OCI-LY7 (cell line): Measurements from ENCODE around the gene FRRS1L. TPM values are rescaled to one million over a fixed set of nuclear protein-coding genes. Genes with fewer than 3 reads are reported as not detected.

Experiments
- BruUV-seq: library from RNA; stranded (reverse); fragments of 400-500 nt; replicated peaks from 2 replicates; lab custom pipeline; 2021; lab: Mats Ljungman, UMichigan
- CTCF ChIA-PET: fragments of 300-600 bp; sonication (Branson Sonifier 250); formaldehyde crosslinking; loops from one replicate; lab custom pipeline; 2022; ENCODE audit warnings: antibody characterized with exemption; ENCODE audit not compliant: unreplicated experiment; lab: Charles Lee
- POLR2A ChIA-PET: fragments of 300-600 bp; sonication (Branson Sonifier 250); formaldehyde crosslinking; loops from one replicate; lab custom pipeline; 2022; ENCODE audit warnings: antibody characterized with exemption; lab: Charles Lee
- DNase-seq: peaks from one replicate; pipeline ENCODE4 v3.0.0-alpha.2; 2015; ENCODE audit warnings: low spot score
- H2AFZ ChIP-seq: fragments of 200-600 bp; sonication (generic), shearing (Covaris generic); 2 replicates; pipeline ENCODE4 v1.6.1; 2014; ENCODE audit warnings: mild to moderate bottlenecking, antibody characterized with exemption, low read length, moderate library complexity
- H3K27ac ChIP-seq: fragments of 200-600 bp; sonication (generic); 2 replicates; pipeline ENCODE4 v1.5.1; 2014; ENCODE audit warnings: mixed run types, low read depth, mild to moderate bottlenecking, moderate library complexity, low read length, inconsistent platforms; ENCODE audit not compliant: poor library complexity, severe bottlenecking
- H3K36me3 ChIP-seq: fragments of 200-600 bp; sonication (generic); 2 replicates; pipeline ENCODE4 v1.6.1; 2014; ENCODE audit warnings: mild to moderate bottlenecking, antibody characterized with exemption, low read length, moderate library complexity, mixed read lengths; ENCODE audit not compliant: insufficient read depth
- H3K4me1 ChIP-seq: fragments of 200-600 bp; sonication (generic); 2 replicates; pipeline ENCODE4 v1.5.1; 2014; ENCODE audit warnings: mild to moderate bottlenecking, low read length; ENCODE audit not compliant: insufficient read depth, poor library complexity, severe bottlenecking
- H3K4me2 ChIP-seq: fragments of 200-600 bp; sonication (generic); 2 replicates; pipeline ENCODE4 v1.6.1; 2014; ENCODE audit warnings: mild to moderate bottlenecking, low read length
- H3K4me3 ChIP-seq: fragments of 200-600 bp; sonication (generic); 2 replicates; pipeline ENCODE4 v1.5.1; 2014; ENCODE audit warnings: mild to moderate bottlenecking, low read depth, low read length; ENCODE audit not compliant: poor library complexity, severe bottlenecking
- H3K79me2 ChIP-seq: fragments of 200-600 bp; sonication (generic); 2 replicates; pipeline ENCODE4 v1.6.1; 2016; ENCODE audit warnings: low read depth, mild to moderate bottlenecking, low read length, moderate library complexity, mixed read lengths; ENCODE audit not compliant: insufficient read depth
- H3K9me2 ChIP-seq: fragments of 200-600 bp; sonication (generic); 2 replicates; pipeline ENCODE4 v1.6.1; 2016; ENCODE audit warnings: mild to moderate bottlenecking, low read length, mixed read lengths; ENCODE audit not compliant: insufficient read depth
- H3K9me3 ChIP-seq: fragments of 200-600 bp; sonication (generic); 2 replicates; pipeline ENCODE4 v1.6.1; 2014; ENCODE audit warnings: mild to moderate bottlenecking, mixed run types, low read length, mixed read lengths
- H4K20me1 ChIP-seq: fragments of 200-600 bp; sonication (generic); 2 replicates; pipeline ENCODE4 v1.6.1; 2014; ENCODE audit warnings: mild to moderate bottlenecking, antibody characterized with exemption, low read length, moderate library complexity, mixed read lengths; ENCODE audit not compliant: insufficient read depth
- EZH2phosphoT487 ChIP-seq: fragments of 200-600 bp; sonication (generic); IDR thresholded peaks from 2 replicates; pipeline ENCODE4 v1.6.1; 2018; ENCODE audit warnings: low read depth, borderline replicate concordance, mild to moderate bottlenecking, mixed run types, antibody characterized with exemption, low read length, moderate library complexity, mixed read lengths
- intact Hi-C: fragments of 100-400 bp; cut with micrococcal nuclease; formaldehyde crosslinking; loops from one replicate; pipeline ENCODE4 v1.10.0; 2022; ENCODE audit not compliant: unreplicated experiment
- total RNA-seq, 2 experiments: library from RNA; depleted of rRNA in 1 of 2; stranded (reverse); fragments of >200 nt in 1 of 2; shearing (Covaris generic) in 1 of 2; gene quantifications; 2 replicates each; pipeline ENCODE4 v1.2.3, GENCODE V29; 2014 to 2022
- TF ChIP-seq, protein P1 (sequence below): fragments of 200-600 bp; sonication (generic); conservative IDR thresholded peaks from 2 replicates; pipeline ENCODE4 v1.5.1; 2014; ENCODE audit warnings: mild to moderate bottlenecking, antibody characterized with exemption, low read length, moderate library complexity, mixed read lengths

Gene FRRS1L
- total RNA-seq, 2 experiments from 2014 or later = not detected

- H3K36me3 ChIP-seq = peaks cover 40% of the 10 kb centered on the region
- H3K4me2 ChIP-seq = peak overlapping the region; percentile 56
- H3K27ac ChIP-seq = peak overlapping the region; percentile 76
- peaks cover 100% of the 10 kb centered on the region for H3K79me2 ChIP-seq
- TF ChIP-seq EZH2phosphoT487 = no peak
- TF ChIP-seq, protein P1, sequence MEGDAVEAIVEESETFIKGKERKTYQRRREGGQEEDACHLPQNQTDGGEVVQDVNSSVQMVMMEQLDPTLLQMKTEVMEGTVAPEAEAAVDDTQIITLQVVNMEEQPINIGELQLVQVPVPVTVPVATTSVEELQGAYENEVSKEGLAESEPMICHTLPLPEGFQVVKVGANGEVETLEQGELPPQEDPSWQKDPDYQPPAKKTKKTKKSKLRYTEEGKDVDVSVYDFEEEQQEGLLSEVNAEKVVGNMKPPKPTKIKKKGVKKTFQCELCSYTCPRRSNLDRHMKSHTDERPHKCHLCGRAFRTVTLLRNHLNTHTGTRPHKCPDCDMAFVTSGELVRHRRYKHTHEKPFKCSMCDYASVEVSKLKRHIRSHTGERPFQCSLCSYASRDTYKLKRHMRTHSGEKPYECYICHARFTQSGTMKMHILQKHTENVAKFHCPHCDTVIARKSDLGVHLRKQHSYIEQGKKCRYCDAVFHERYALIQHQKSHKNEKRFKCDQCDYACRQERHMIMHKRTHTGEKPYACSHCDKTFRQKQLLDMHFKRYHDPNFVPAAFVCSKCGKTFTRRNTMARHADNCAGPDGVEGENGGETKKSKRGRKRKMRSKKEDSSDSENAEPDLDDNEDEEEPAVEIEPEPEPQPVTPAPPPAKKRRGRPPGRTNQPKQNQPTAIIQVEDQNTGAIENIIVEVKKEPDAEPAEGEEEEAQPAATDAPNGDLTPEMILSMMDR = no peak
- H3K4me1 ChIP-seq = peaks cover 76% of the 10 kb centered on the region
- peak overlapping the region; percentile 42 for H3K4me3 ChIP-seq
- peaks cover 40% of the 10 kb centered on the region for H4K20me1 ChIP-seq
- H2AFZ ChIP-seq = no peak overlapping the region
- peak; percentile 79 for DNase-seq
- intact Hi-C loops = no loop called here
- ChIA-PET POLR2A (interaction anchor here (0.7 to 3.1 kb wide), 6 partner anchors 10 to 239 kb away, joined by 3 to 53 read pairs (median 3); partner anchors contain the start of gene TMEM245), CTCF (interaction anchor here (1.3 kb wide), 1 partner anchor 27 kb away, joined by 3 read pairs; no protein-coding TSS in a partner anchor)
- BruUV-seq = no TSS peak
- H3K9me2 ChIP-seq = no peaks in the 10 kb centered on the region
- H3K9me3 ChIP-seq = 0 out of 2 replicates have a peak, but pooled peaks cover 3% of the 10 kb centered on the region
These were observed 58.7 kb downstream of the FRRS1L start for GRCh38 chr9:109108318-109108717.

DNA sequence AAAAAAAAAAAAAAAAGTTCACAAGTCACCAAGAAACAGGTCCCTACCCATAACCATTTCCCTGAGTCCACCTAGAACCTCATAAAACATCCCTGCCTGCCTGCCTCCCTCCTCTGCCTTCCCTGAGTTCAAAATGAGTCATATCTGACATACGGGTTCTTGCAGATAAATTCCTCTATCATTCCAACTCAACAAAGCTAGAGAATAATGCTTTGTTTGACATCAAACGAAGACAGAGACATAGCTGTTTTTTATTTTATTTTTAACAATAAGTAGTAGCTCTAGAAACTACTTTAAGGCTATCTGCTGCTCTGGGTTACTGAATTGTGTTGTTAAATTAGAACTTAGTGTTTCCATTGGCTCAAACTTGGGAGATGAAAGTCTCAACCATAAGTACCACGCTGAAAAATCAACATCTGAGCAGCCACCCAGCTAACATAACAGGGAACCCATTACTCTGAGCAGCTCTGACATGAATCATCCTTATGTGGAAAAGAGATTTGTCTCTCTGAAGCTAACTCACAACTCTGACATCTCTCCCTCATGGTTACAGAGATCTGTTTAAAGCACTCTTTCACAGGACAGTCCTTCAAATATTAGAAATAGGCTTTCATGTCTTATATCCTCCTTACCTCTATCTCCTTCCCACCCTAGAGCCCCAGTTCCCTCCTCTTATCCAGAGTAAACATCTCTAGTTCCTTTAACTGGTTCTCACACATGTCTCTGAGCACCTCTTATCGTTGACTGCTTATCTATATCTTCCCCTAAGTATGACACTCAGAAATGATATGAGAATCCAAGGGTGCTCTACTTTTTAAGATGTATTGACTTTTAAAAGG lies 59.4 kb downstream of the FRRS1L start:
- Histone ChIP-seq H4K20me1 (peaks cover 43% of the 10 kb centered on the region), H3K79me2 (peaks cover 100% of the 10 kb centered on the region), H3K9me2 (no peaks in the 10 kb centered on the region), H2AFZ (no peak overlapping the region), H3K36me3 (peaks cover 45% of the 10 kb centered on the region), H3K9me3 (0 out of 2 replicates have a peak, but pooled peaks cover 3% of the 10 kb centered on the region), H3K27ac (peak overlapping the region; percentile 76), H3K4me2 (peak overlapping the region; percentile 56), H3K4me1 (peaks cover 76% of the 10 kb centered on the region), H3K4me3 (peak overlapping the region; percentile 42)
- POLR2A ChIA-PET = interaction anchor here (0.5 to 3.1 kb wide), 4 partner anchors 11 to 877 kb away, joined by 3 to 53 read pairs (median 4); partner anchors contain the start of gene TMEM245
- no peak for TF ChIP-seq EZH2phosphoT487
- TF ChIP-seq, protein P1 = no peak
- DNase-seq = no peak
- BruUV-seq = no TSS peak
- intact Hi-C loops = no loop called here
- CTCF ChIA-PET = no interaction called here

DNA sequence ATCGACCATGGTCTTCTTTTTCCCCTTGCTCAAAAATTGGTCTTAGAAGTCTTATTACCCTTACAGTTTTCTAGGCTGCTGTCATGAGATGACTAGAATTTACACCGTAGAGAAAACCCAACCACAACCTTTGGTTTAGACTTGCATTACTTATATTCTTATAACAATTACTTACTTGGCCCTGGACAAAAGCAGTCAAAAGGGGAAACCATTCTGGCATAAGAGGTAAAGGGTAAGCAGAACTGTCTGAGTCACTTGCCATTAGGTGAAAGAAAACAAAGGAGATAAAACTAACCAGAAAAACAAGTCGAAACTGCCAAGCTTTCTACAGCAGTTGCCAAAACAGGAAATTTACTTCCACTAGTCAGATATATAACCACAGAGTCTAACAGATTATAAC lies 65.2 kb downstream of the FRRS1L start:
- peaks cover 100% of the 10 kb centered on the region for H3K79me2 ChIP-seq
- TF ChIP-seq, protein P1 = no peak
- no peak for TF ChIP-seq EZH2phosphoT487
- intact Hi-C loops = no loop called here
- ChIA-PET POLR2A (no interaction called here), CTCF (no interaction called here)
- peak overlapping the region; percentile 39 for H3K27ac ChIP-seq
- H4K20me1 ChIP-seq = peaks cover 29% of the 10 kb centered on the region
- H3K4me3 ChIP-seq = no peak overlapping the region
- BruUV-seq = no TSS peak
- H2AFZ ChIP-seq = no peak overlapping the region
- H3K4me1 ChIP-seq = peaks cover 46% of the 10 kb centered on the region
- 0 out of 2 replicates have a peak, but pooled peaks cover 3% of the 10 kb centered on the region for H3K9me3 ChIP-seq
- H3K9me2 ChIP-seq = no peaks in the 10 kb centered on the region
- peak overlapping the region; percentile 31; the same call in 1 of the 2 replicates for H3K4me2 ChIP-seq
- H3K36me3 ChIP-seq = peaks cover 93% of the 10 kb centered on the region
- peak; percentile 37 for DNase-seq
